Endodermal cell (in vitro differentiated cells): ENCODE measurements around the gene STON2. TPM values are rescaled to one million over a fixed set of nuclear protein-coding genes. Genes with fewer than 3 reads are reported as not detected.

Experiments used
- DNase-seq: peaks from one replicate; pipeline ENCODE4 v3.0.0-alpha.2; 2017
- H3K27ac ChIP-seq: 2 replicates; pipeline ENCODE4 v1.5.1; 2013; ENCODE audit warnings: mild to moderate bottlenecking, low read depth, low read length, moderate library complexity
- H3K27me3 ChIP-seq: 2 replicates; pipeline ENCODE4 v1.6.1; 2013; ENCODE audit warnings: mild to moderate bottlenecking, low read length, moderate library complexity; ENCODE audit not compliant: insufficient read depth, control insufficient read depth, poor library complexity, severe bottlenecking
- H3K36me3 ChIP-seq: 2 replicates; pipeline ENCODE4 v1.7.0; 2013; ENCODE audit warnings: mild to moderate bottlenecking, low read length, moderate library complexity; ENCODE audit not compliant: control insufficient read depth, insufficient read depth
- H3K4me1 ChIP-seq: one replicate; pipeline ENCODE4 v1.7.0; 2013; ENCODE audit warnings: low read length; ENCODE audit not compliant: control insufficient read depth, insufficient read depth
- H3K4me3 ChIP-seq: 2 replicates; pipeline ENCODE4 v1.5.1; 2013; ENCODE audit warnings: mild to moderate bottlenecking, low read length, moderate library complexity
- H3K9ac ChIP-seq: 2 replicates; pipeline ENCODE4 v1.6.1; 2013; ENCODE audit warnings: mild to moderate bottlenecking, low read length, moderate library complexity; ENCODE audit not compliant: poor library complexity, severe bottlenecking; ENCODE audit errors: extremely low read depth
- H3K9me3 ChIP-seq: 2 replicates; pipeline ENCODE4 v1.6.1; 2013; ENCODE audit warnings: mild to moderate bottlenecking, low read length, moderate library complexity; ENCODE audit not compliant: control insufficient read depth
- H3K27ac Mint-ChIP-seq: 2 replicates; pipeline ENCODE4 v1.8.0; 2020; ENCODE audit warnings: mixed read lengths
- H3K27me3 Mint-ChIP-seq: 2 replicates; pipeline ENCODE4 v1.8.0; 2021; ENCODE audit warnings: mild to moderate bottlenecking, mixed read lengths; ENCODE audit not compliant: insufficient read depth
- H3K36me3 Mint-ChIP-seq: 2 replicates; pipeline ENCODE4 v1.8.0; 2020; ENCODE audit warnings: low read depth, mixed read lengths
- H3K4me1 Mint-ChIP-seq: 2 replicates; pipeline ENCODE4 v1.8.0; 2020; ENCODE audit warnings: mixed read lengths
- H3K4me3 Mint-ChIP-seq: 2 replicates; pipeline ENCODE4 v1.8.0; 2020; ENCODE audit warnings: mild to moderate bottlenecking, moderate library complexity, mixed read lengths
- H3K9me3 Mint-ChIP-seq: 2 replicates; pipeline ENCODE4 v1.8.0; 2020; ENCODE audit warnings: mild to moderate bottlenecking, mixed read lengths
- CTCF ChIP-seq: fragments of 200-600 bp; sonication (generic); conservative IDR thresholded peaks from 2 replicates; pipeline ENCODE4 v1.5.0; 2021; ENCODE audit warnings: antibody characterized with exemption, mild to moderate bottlenecking
- WGBS, 2 experiments: methylation state at CpG; one replicate each; pipeline versions ENCODE4 v1.1.5 to v1.1.7; 2013; ENCODE audit warnings: missing lambda C conversion rate in 2 of 2, mixed read lengths in 1 of 2; ENCODE audit not compliant: insufficient coverage in 1 of 2, insufficient read length in 1 of 2; 5-methylcytosine and 5-hydroxymethylcytosine counted together
- total RNA-seq, 2 donors: library from RNA; stranded (reverse); fragmentation: NEBNext Ultra II Directional in 1 of 2; extraction: Animal tissue kit (Norgen Biotek cat#: 25700) in 1 of 2; gene quantifications; 2 replicates in 1 of 2; 3 replicates in 1 of 2; pipeline ENCODE4 v1.2.1, GENCODE V29; 2021

The STON2 gene
- total RNA-seq, 2 donors from 2014 or later, result 37.2 to 43.9 TPM

DNA sequence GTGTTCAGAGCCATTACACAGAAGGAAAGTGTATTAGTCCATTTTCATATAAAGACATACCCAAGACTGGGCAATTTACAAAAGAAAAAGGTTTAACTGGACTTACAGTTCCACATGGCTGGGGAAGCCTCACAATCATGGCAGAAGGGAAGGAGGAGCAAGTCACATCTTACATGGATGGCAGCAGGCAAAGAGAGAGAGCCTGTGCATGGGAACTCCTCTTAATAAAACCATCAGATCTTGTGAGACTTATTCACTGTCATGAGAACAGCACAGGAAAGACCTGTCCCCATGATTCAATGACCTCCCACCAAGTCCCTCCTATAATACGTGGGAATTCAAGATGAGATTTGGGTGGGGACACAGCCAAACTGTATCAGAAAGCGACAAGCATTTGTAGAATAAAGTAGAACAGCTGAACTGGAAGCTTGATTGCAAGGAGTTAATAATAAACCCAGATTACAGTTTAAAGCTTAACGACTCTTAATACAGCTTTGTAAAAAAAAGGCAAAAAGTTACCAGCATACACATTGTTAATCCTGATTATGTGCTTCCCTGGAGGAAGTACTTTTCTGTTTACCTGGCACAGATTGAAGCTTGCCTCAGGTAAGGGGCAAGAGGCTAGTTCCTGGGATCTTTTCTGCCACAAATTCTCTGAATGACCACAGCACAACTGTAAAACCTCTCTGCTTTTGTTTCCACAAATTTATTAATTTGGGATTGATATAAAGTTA is 18.1 kb upstream of the STON2 start:
- Mint-ChIP-seq H3K9me3 (peaks cover 8% of the 10 kb centered on the region), H3K4me3 (no peak overlapping the region), H3K36me3 (peaks cover 22% of the 10 kb centered on the region), H3K27ac (no peak overlapping the region), H3K4me1 (no peaks in the 10 kb centered on the region), H3K27me3 (no peaks in the 10 kb centered on the region)
- TF ChIP-seq CTCF, result no peak
- H3K9me3 ChIP-seq, result peaks cover 5% of the 10 kb centered on the region
- H3K27ac ChIP-seq, result no peak overlapping the region
- H3K27me3 ChIP-seq, result no peaks in the 10 kb centered on the region
- H3K4me3 ChIP-seq, result no peak overlapping the region
- WGBS, 2 experiments, result 94 to 100% methylated on average over 2 to 3 of the region's 3 CpGs
- H3K9ac ChIP-seq, result no peak overlapping the region
- H3K4me1 ChIP-seq, result no peaks in the 10 kb centered on the region
- no peak for DNase-seq
- no peaks in the 10 kb centered on the region for H3K36me3 ChIP-seq

GRCh38 chr14:81416981-81417380 is 16.9 kb upstream of the STON2 start:
- Mint-ChIP-seq H3K27ac (no peak overlapping the region), H3K27me3 (no peaks in the 10 kb centered on the region), H3K4me1 (peaks cover 9% of the 10 kb centered on the region), H3K36me3 (peaks cover 20% of the 10 kb centered on the region), H3K4me3 (no peak overlapping the region), H3K9me3 (peaks cover 8% of the 10 kb centered on the region)
- H3K36me3 ChIP-seq, result no peaks in the 10 kb centered on the region
- H3K4me3 ChIP-seq, result no peak overlapping the region
- peaks cover 5% of the 10 kb centered on the region for H3K9me3 ChIP-seq
- no peak overlapping the region for H3K9ac ChIP-seq
- H3K27me3 ChIP-seq, result no peaks in the 10 kb centered on the region
- no peak for TF ChIP-seq CTCF
- no peaks in the 10 kb centered on the region for H3K4me1 ChIP-seq
- no peak overlapping the region for H3K27ac ChIP-seq
- no peak for DNase-seq
- WGBS, 2 experiments, result 78 to 85% methylated on average over 1 to 6 of the region's 7 CpGs

- 93 to 100% methylated on average over 5 to 8 of the region's 8 CpGs for WGBS, 2 experiments
- no peak for TF ChIP-seq CTCF
- Mint-ChIP-seq H3K27ac (no peak overlapping the region), H3K27me3 (no peaks in the 10 kb centered on the region), H3K9me3 (peaks cover 8% of the 10 kb centered on the region), H3K4me3 (no peak overlapping the region), H3K36me3 (peaks cover 20% of the 10 kb centered on the region), H3K4me1 (peaks cover 11% of the 10 kb centered on the region)
- Histone ChIP-seq H3K36me3 (no peaks in the 10 kb centered on the region), H3K9me3 (peaks cover 5% of the 10 kb centered on the region), H3K27me3 (no peaks in the 10 kb centered on the region), H3K27ac (no peak overlapping the region), H3K4me1 (no peaks in the 10 kb centered on the region), H3K9ac (no peak overlapping the region), H3K4me3 (no peak overlapping the region)
- no peak for DNase-seq
Observed at GRCh38 chr14:81416194-81416952, 16.2 kb upstream of the STON2 start.
